C4-2B (cell line): Measurements from ENCODE around the gene ZNF155.

Experiments
- H3K27ac ChIP-seq: fragments of 450-650 bp; 2 replicates; pipeline ENCODE4 v1.5.1; 2017
- ZFX ChIP-seq: fragments of 450-650 bp; IDR thresholded peaks from 2 replicates; pipeline ENCODE4 v1.6.1; 2017
- TF ChIP-seq, protein P1 (sequence below): fragments of 450-650 bp; conservative IDR thresholded peaks from 2 replicates; pipeline ENCODE4 v1.5.1; 2017; ENCODE audit warnings: mild to moderate bottlenecking

The ZNF155 gene

DNA sequence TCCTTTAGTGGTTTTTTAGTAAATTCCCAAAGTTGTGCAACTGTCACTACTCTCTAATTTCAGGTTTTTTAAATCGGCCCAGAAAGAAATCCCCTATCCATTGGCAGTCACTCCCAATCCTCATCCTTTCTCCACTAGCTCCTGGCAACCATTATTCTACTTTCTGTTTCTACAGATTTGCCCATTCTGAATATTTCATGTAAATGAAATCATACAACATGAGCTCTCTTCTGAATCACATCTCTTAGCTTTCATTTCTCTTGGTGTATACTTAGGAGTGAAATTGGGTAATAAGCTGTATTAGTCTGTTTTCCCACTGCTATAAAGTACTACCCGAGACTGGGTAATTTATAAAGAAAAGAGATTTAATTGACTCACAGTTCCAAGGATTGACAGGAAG, 58.2 kb downstream of the ZNF155 start:
- no peak overlapping the region for H3K27ac ChIP-seq
- TF ChIP-seq, protein P1, sequence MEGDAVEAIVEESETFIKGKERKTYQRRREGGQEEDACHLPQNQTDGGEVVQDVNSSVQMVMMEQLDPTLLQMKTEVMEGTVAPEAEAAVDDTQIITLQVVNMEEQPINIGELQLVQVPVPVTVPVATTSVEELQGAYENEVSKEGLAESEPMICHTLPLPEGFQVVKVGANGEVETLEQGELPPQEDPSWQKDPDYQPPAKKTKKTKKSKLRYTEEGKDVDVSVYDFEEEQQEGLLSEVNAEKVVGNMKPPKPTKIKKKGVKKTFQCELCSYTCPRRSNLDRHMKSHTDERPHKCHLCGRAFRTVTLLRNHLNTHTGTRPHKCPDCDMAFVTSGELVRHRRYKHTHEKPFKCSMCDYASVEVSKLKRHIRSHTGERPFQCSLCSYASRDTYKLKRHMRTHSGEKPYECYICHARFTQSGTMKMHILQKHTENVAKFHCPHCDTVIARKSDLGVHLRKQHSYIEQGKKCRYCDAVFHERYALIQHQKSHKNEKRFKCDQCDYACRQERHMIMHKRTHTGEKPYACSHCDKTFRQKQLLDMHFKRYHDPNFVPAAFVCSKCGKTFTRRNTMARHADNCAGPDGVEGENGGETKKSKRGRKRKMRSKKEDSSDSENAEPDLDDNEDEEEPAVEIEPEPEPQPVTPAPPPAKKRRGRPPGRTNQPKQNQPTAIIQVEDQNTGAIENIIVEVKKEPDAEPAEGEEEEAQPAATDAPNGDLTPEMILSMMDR, result no peak
- TF ChIP-seq ZFX, result no peak
